Esophagus squamous epithelium (tissue), 5 donors: Measurements from ENCODE around the gene PRG3. TPM values are rescaled to one million over a fixed set of nuclear protein-coding genes. Genes with fewer than 3 reads are reported as not detected.

Experiments
- DNase-seq: peaks from one replicate; lab custom pipeline; 2025; lab: John Stamatoyannopoulos, UW
- H3K27ac ChIP-seq, 4 donors: fragments of 200-600 bp; sonication (generic); one replicate each; pipeline ENCODE4 v1.5.1; 2016 to 2019; ENCODE audit warnings: mild to moderate bottlenecking in 1 of 4
- H3K27me3 ChIP-seq, 4 donors: fragments of 200-600 bp; sonication (generic); 1 replicate in 3 of 4; 2 replicates in 1 of 4; pipeline versions ENCODE4 v1.5.1 to v1.6.0; 2017 to 2021; ENCODE audit warnings: antibody characterized with exemption in 1 of 4
- H3K36me3 ChIP-seq, 3 donors: fragments of 200-600 bp; sonication (generic); one replicate each; pipeline ENCODE4 v1.5.1; 2016 to 2019
- H3K4me1 ChIP-seq, 3 donors: fragments of 200-600 bp; sonication (generic); one replicate each; pipeline ENCODE4 v1.5.1; 2017 to 2019
- H3K4me3 ChIP-seq, 4 donors: fragments of 200-600 bp; sonication (generic); 1 replicate in 3 of 4; 2 replicates in 1 of 4; pipeline ENCODE4 v1.5.1; 2016 to 2019; ENCODE audit warnings: mild to moderate bottlenecking in 2 of 4, moderate library complexity in 1 of 4
- H3K9me3 ChIP-seq, 3 donors: fragments of 200-600 bp; sonication (generic); one replicate each; pipeline ENCODE4 v1.5.1; 2016 to 2019
- POLR2A ChIP-seq, 4 donors: fragments of 450-650 bp; IDR thresholded peaks; one replicate each; pipeline ENCODE4 v1.6.1; 2017; ENCODE audit warnings: antibody characterized with exemption in 4 of 4, mild to moderate bottlenecking in 4 of 4, moderate library complexity in 3 of 4
- WGBS, 2 donors: methylation state at CpG; one replicate each; pipeline ENCODE4 v1.1.5; 2018; 5-methylcytosine and 5-hydroxymethylcytosine counted together
- intact Hi-C: fragments of 100-400 bp; cut with DNase I; formaldehyde crosslinking; loops from one replicate; pipeline ENCODE4 v1.15.0; 2022
- total RNA-seq, 4 donors: library from RNA; depleted of rRNA; stranded (reverse); fragments of >200 nt; gene quantifications; one replicate each; pipeline ENCODE4 v1.1.0, GENCODE V29; 2016
- TF ChIP-seq, protein P1 (sequence below), 6 experiments: fragments of 450-650 bp in 4 of 6; fragments of 200-600 bp in 2 of 6; sonication (generic) in 2 of 6; IDR thresholded peaks; one replicate each; pipeline ENCODE4 v1.5.1; 2016 to 2019; ENCODE audit warnings: antibody characterized with exemption in 6 of 6, mild to moderate bottlenecking in 4 of 6, moderate library complexity in 4 of 6
- donor health status: DM: yes; HTN: yes; CAD: no.

Gene PRG3
- total RNA-seq, 4 donors from 2014 or later: not detected

GRCh38 chr11:57394203-57394965, 13.4 kb upstream of the PRG3 start:
- WGBS, 2 donors: 85 to 87% methylated on average over 4 of the region's 4 CpGs
- H3K27ac ChIP-seq: no peak overlapping the region
- H3K4me3 ChIP-seq: no peak overlapping the region
- no peak for DNase-seq
- no peak for TF ChIP-seq POLR2A (IDR thresholded peaks at IDR 0.05)
- TF ChIP-seq, protein P1, sequence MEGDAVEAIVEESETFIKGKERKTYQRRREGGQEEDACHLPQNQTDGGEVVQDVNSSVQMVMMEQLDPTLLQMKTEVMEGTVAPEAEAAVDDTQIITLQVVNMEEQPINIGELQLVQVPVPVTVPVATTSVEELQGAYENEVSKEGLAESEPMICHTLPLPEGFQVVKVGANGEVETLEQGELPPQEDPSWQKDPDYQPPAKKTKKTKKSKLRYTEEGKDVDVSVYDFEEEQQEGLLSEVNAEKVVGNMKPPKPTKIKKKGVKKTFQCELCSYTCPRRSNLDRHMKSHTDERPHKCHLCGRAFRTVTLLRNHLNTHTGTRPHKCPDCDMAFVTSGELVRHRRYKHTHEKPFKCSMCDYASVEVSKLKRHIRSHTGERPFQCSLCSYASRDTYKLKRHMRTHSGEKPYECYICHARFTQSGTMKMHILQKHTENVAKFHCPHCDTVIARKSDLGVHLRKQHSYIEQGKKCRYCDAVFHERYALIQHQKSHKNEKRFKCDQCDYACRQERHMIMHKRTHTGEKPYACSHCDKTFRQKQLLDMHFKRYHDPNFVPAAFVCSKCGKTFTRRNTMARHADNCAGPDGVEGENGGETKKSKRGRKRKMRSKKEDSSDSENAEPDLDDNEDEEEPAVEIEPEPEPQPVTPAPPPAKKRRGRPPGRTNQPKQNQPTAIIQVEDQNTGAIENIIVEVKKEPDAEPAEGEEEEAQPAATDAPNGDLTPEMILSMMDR (IDR thresholded peaks at IDR 0.05): no peak
- H3K4me1 ChIP-seq: no peaks in the 10 kb centered on the region
- no peaks in the 10 kb centered on the region for H3K9me3 ChIP-seq
- intact Hi-C loops: no loop called here
- no peaks in the 10 kb centered on the region for H3K27me3 ChIP-seq
- no peaks in the 10 kb centered on the region for H3K36me3 ChIP-seq

DNA sequence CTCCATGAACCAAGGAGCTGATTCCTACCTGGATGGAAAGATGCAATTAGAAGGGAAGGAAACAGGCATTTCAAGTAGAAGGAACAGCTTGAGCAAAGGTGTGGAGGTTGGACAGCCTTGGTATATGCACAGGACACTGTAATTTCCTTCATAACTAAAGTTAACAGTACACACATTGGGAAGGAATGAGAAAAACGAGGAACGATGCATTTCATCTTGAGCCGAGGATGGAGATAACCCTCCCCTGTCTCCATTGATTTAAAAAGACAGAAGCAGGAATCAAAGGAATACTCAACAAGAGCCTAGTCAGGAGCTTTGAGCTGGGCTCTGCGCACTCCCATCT, 11.8 kb upstream of the PRG3 start:
- no peaks in the 10 kb centered on the region for H3K36me3 ChIP-seq
- H3K27me3 ChIP-seq: no peaks in the 10 kb centered on the region
- no peak overlapping the region for H3K27ac ChIP-seq
- H3K9me3 ChIP-seq: no peaks in the 10 kb centered on the region
- 86% methylated on average over 4 of the region's 4 CpGs for WGBS, 2 donors
- no peak for DNase-seq
- intact Hi-C loops: no loop called here
- TF ChIP-seq, protein P1 (IDR thresholded peaks at IDR 0.05): no peak
- TF ChIP-seq POLR2A (IDR thresholded peaks at IDR 0.05): no peak
- no peaks in the 10 kb centered on the region for H3K4me1 ChIP-seq
- no peak overlapping the region for H3K4me3 ChIP-seq

- no peaks in the 10 kb centered on the region for H3K9me3 ChIP-seq
- H3K4me3 ChIP-seq: no peak overlapping the region
- DNase-seq: no peak
- TF ChIP-seq POLR2A (IDR thresholded peaks at IDR 0.05): no peak
- TF ChIP-seq, protein P1 (IDR thresholded peaks at IDR 0.05): no peak
- no peak overlapping the region for H3K27ac ChIP-seq
- no peaks in the 10 kb centered on the region for H3K4me1 ChIP-seq
- WGBS, 2 donors: 79 to 85% methylated on average over 8 of the region's 8 CpGs
- no peaks in the 10 kb centered on the region for H3K27me3 ChIP-seq
- H3K36me3 ChIP-seq: no peaks in the 10 kb centered on the region
- intact Hi-C loops: no loop called here
Observed at GRCh38 chr11:57392066-57392762, 11.3 kb upstream of the PRG3 start.

- Histone ChIP-seq H3K27me3 (no peaks in the 10 kb centered on the region), H3K4me3 (no peak overlapping the region), H3K9me3 (no peaks in the 10 kb centered on the region), H3K4me1 (no peaks in the 10 kb centered on the region), H3K36me3 (no peaks in the 10 kb centered on the region), H3K27ac (no peak overlapping the region)
- 31 to 68% methylated on average over 2 of the region's 2 CpGs for WGBS, 2 donors
- no peak for DNase-seq
- TF ChIP-seq, protein P1 (IDR thresholded peaks at IDR 0.05): no peak
- TF ChIP-seq POLR2A (IDR thresholded peaks at IDR 0.05): no peak
- intact Hi-C loops: no loop called here
Observed at GRCh38 chr11:57391539-57391938, 10.6 kb upstream of the PRG3 start.

DNA sequence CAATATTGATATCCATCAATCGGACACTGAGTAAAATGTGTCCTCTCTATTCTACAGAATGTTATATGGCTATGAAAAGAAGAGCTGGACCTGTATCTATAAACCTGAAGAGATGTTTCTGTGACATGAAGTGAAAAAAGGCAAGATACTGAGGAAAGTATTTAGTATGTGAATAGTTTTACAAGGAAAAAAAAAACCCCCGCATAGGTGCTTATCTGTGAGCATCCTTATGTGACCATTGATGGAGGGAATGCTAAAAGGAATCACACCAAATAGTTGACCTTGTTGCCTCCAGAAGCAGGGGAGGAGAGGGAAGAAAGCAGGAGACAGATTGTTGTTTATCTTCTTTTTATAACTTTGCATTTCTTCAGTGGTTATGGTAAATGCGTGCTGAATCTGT, 10.2 kb upstream of the PRG3 start:
- 84 to 92% methylated on average over 3 of the region's 3 CpGs for WGBS, 2 donors
- Histone ChIP-seq H3K36me3 (no peaks in the 10 kb centered on the region), H3K27ac (no peak overlapping the region), H3K9me3 (no peaks in the 10 kb centered on the region), H3K4me3 (no peak overlapping the region), H3K4me1 (no peaks in the 10 kb centered on the region), H3K27me3 (no peaks in the 10 kb centered on the region)
- TF ChIP-seq, protein P1 (IDR thresholded peaks at IDR 0.05): no peak
- no peak for TF ChIP-seq POLR2A (IDR thresholded peaks at IDR 0.05)
- intact Hi-C loops: no loop called here
- DNase-seq: no peak
